HEK293 (cell line): ENCODE data around the gene MKLN1.

Experiments
- GLI4 ChIP-seq: fragments of 450-650 bp; formaldehyde crosslinking; IDR thresholded peaks from 2 replicates; pipeline ENCODE4 v1.5.1; 2016; ENCODE audit warnings: missing biosample characterization, missing genetic modification characterization
- GLIS1 ChIP-seq: fragments of 450-650 bp; formaldehyde crosslinking; IDR thresholded peaks from 2 replicates; pipeline ENCODE4 v1.5.1; 2016; ENCODE audit warnings: missing biosample characterization, missing genetic modification characterization
- WT1 ChIP-seq: fragments of 450-650 bp; formaldehyde crosslinking; IDR thresholded peaks from 2 replicates; pipeline ENCODE4 v1.5.1; 2016; ENCODE audit warnings: missing biosample characterization, missing genetic modification characterization
- ZBTB7A ChIP-seq: fragments of 450-650 bp; formaldehyde crosslinking; IDR thresholded peaks from 2 replicates; pipeline ENCODE4 v1.5.1; 2016; ENCODE audit warnings: low read depth, missing biosample characterization, missing genetic modification characterization
- ZEB2 ChIP-seq: fragments of 450-650 bp; formaldehyde crosslinking; IDR thresholded peaks from 2 replicates; pipeline ENCODE4 v1.5.1; 2016; ENCODE audit warnings: missing biosample characterization, missing genetic modification characterization
- ZNF114 ChIP-seq: fragments of 450-650 bp; formaldehyde crosslinking; IDR thresholded peaks from 2 replicates; pipeline ENCODE4 v1.5.0; 2017; ENCODE audit warnings: missing biosample characterization, missing genetic modification characterization
- ZNF146 ChIP-seq: fragments of 450-650 bp; formaldehyde crosslinking; IDR thresholded peaks from 2 replicates; pipeline ENCODE4 v1.5.1; 2016; ENCODE audit warnings: missing biosample characterization, missing genetic modification characterization
- ZNF248 ChIP-seq: fragments of 450-650 bp; formaldehyde crosslinking; IDR thresholded peaks from 2 replicates; pipeline ENCODE4 v1.5.1; 2017; ENCODE audit warnings: missing biosample characterization, missing genetic modification characterization
- ZNF391 ChIP-seq: fragments of 450-650 bp; formaldehyde crosslinking; IDR thresholded peaks from 2 replicates; pipeline ENCODE4 v1.5.1; 2016; ENCODE audit warnings: low read depth, missing biosample characterization, missing genetic modification characterization, borderline replicate concordance
- ZNF501 ChIP-seq: fragments of 450-650 bp; formaldehyde crosslinking; IDR thresholded peaks from 2 replicates; pipeline ENCODE4 v1.5.1; 2016; ENCODE audit warnings: missing biosample characterization, missing genetic modification characterization
- ZNF510 ChIP-seq: fragments of 450-650 bp; formaldehyde crosslinking; IDR thresholded peaks from 2 replicates; pipeline ENCODE4 v1.5.1; 2018; ENCODE audit warnings: mild to moderate bottlenecking, missing genetic modification characterization, missing biosample characterization; ENCODE audit not compliant: insufficient replicate concordance
- ZNF521 ChIP-seq: fragments of 450-650 bp; formaldehyde crosslinking; IDR thresholded peaks from 2 replicates; pipeline ENCODE4 v1.5.1; 2017; ENCODE audit warnings: missing biosample characterization, mild to moderate bottlenecking, missing genetic modification characterization
- ZNF658 ChIP-seq: fragments of 450-650 bp; formaldehyde crosslinking; IDR thresholded peaks from 2 replicates; pipeline ENCODE4; 2016; ENCODE audit warnings: missing biosample characterization, missing genetic modification characterization
- ZNF664 ChIP-seq: fragments of 450-650 bp; formaldehyde crosslinking; IDR thresholded peaks from 2 replicates; pipeline ENCODE4 v1.5.1; 2016; ENCODE audit warnings: missing biosample characterization, missing genetic modification characterization
- ZNF76 ChIP-seq: fragments of 450-650 bp; formaldehyde crosslinking; IDR thresholded peaks from 2 replicates; pipeline ENCODE4; 2016; ENCODE audit warnings: low read depth, missing biosample characterization, missing genetic modification characterization, borderline replicate concordance
- TF ChIP-seq, protein P1 (sequence below): fragments of 450-650 bp; formaldehyde crosslinking; IDR thresholded peaks from 2 replicates; pipeline ENCODE4 v1.5.1; 2017; ENCODE audit warnings: missing biosample characterization, missing genetic modification characterization
- TF ChIP-seq, protein P2 (sequence below): fragments of 450-650 bp; formaldehyde crosslinking; IDR thresholded peaks from 2 replicates; pipeline ENCODE4 v1.5.1; 2016; ENCODE audit warnings: missing biosample characterization, missing genetic modification characterization
- TF ChIP-seq, protein P3 (sequence below): fragments of 450-650 bp; formaldehyde crosslinking; IDR thresholded peaks from 2 replicates; pipeline ENCODE4 v1.5.1; 2017; ENCODE audit warnings: missing biosample characterization, missing genetic modification characterization
- TF ChIP-seq, protein P4 (sequence below): fragments of 450-650 bp; formaldehyde crosslinking; IDR thresholded peaks from 2 replicates; pipeline ENCODE4 v1.5.1; 2016; ENCODE audit warnings: missing biosample characterization, missing genetic modification characterization
- TF ChIP-seq, protein P5 (sequence below): fragments of 450-650 bp; formaldehyde crosslinking; IDR thresholded peaks from 2 replicates; pipeline ENCODE4 v1.5.1; 2017; ENCODE audit warnings: missing biosample characterization, mild to moderate bottlenecking, missing genetic modification characterization, moderate library complexity
- TF ChIP-seq, protein P6 (sequence below): fragments of 450-650 bp; formaldehyde crosslinking; IDR thresholded peaks from 2 replicates; pipeline ENCODE4; 2016; ENCODE audit warnings: missing biosample characterization, missing genetic modification characterization
- TF ChIP-seq, protein P7 (sequence below): fragments of 450-650 bp; formaldehyde crosslinking; IDR thresholded peaks from 2 replicates; pipeline ENCODE4 v1.5.1; 2016; ENCODE audit warnings: missing biosample characterization, missing genetic modification characterization
- TF ChIP-seq, protein P8 (sequence below): fragments of 450-650 bp; formaldehyde crosslinking; IDR thresholded peaks from 2 replicates; pipeline ENCODE4 v1.5.1; 2016; ENCODE audit warnings: missing biosample characterization, missing genetic modification characterization, borderline replicate concordance
- TF ChIP-seq, protein P9 (sequence below): fragments of 450-650 bp; formaldehyde crosslinking; IDR thresholded peaks from 2 replicates; pipeline ENCODE4 v1.5.0; 2017; ENCODE audit warnings: missing biosample characterization, missing genetic modification characterization, borderline replicate concordance

The MKLN1 gene

DNA sequence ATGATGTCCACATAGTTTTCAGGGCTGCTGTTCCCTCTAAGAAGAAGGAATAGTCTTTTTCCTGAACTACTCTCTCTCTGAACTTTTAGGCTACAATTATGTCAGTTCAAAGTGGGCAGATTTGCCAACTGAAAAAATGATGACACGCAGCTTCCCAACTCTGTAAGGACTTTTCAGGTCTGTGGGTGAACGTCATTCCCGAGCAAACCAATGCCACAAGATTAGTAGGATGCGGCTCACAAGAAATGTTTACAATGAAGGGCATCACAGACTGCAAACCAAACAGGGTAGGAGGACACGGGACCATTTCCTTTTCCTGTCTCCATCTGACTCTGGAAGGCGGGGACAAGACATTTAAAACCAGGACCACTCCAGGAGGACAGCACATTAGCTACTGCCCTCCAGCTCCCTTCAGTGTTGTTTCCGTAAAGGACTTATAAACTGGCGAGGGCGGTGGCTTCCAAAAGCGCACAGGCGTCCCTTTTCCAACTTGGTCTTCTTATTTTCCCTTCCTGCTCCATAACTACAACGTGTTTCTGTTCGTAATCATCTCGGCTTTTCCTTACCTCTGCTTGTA is 539 bp upstream of the MKLN1 start (continued):
- TF ChIP-seq, protein P1, sequence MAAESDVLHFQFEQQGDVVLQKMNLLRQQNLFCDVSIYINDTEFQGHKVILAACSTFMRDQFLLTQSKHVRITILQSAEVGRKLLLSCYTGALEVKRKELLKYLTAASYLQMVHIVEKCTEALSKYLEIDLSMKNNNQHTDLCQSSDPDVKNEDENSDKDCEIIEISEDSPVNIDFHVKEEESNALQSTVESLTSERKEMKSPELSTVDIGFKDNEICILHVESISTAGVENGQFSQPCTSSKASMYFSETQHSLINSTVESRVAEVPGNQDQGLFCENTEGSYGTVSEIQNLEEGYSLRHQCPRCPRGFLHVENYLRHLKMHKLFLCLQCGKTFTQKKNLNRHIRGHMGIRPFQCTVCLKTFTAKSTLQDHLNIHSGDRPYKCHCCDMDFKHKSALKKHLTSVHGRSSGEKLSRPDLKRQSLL (tag by site-specific recombination): no peak
- TF ChIP-seq ZBTB7A: no peak
- TF ChIP-seq, protein P2, sequence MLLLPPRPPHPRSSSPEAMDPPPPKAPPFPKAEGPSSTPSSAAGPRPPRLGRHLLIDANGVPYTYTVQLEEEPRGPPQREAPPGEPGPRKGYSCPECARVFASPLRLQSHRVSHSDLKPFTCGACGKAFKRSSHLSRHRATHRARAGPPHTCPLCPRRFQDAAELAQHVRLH (tag by site-specific recombination): peak; percentile 51; the same call in 1 of the 2 replicates
- TF ChIP-seq, protein P3, sequence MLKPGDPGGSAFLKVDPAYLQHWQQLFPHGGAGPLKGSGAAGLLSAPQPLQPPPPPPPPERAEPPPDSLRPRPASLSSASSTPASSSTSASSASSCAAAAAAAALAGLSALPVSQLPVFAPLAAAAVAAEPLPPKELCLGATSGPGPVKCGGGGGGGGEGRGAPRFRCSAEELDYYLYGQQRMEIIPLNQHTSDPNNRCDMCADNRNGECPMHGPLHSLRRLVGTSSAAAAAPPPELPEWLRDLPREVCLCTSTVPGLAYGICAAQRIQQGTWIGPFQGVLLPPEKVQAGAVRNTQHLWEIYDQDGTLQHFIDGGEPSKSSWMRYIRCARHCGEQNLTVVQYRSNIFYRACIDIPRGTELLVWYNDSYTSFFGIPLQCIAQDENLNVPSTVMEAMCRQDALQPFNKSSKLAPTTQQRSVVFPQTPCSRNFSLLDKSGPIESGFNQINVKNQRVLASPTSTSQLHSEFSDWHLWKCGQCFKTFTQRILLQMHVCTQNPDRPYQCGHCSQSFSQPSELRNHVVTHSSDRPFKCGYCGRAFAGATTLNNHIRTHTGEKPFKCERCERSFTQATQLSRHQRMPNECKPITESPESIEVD (tag by site-specific recombination): no peak
- TF ChIP-seq, protein P4, sequence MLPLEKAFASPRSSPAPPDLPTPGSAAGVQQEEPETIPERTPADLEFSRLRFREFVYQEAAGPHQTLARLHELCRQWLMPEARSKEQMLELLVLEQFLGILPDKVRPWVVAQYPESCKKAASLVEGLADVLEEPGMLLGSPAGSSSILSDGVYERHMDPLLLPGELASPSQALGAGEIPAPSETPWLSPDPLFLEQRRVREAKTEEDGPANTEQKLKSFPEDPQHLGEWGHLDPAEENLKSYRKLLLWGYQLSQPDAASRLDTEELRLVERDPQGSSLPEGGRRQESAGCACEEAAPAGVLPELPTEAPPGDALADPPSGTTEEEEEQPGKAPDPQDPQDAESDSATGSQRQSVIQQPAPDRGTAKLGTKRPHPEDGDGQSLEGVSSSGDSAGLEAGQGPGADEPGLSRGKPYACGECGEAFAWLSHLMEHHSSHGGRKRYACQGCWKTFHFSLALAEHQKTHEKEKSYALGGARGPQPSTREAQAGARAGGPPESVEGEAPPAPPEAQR (tag by site-specific recombination): no peak
- TF ChIP-seq, protein P5, sequence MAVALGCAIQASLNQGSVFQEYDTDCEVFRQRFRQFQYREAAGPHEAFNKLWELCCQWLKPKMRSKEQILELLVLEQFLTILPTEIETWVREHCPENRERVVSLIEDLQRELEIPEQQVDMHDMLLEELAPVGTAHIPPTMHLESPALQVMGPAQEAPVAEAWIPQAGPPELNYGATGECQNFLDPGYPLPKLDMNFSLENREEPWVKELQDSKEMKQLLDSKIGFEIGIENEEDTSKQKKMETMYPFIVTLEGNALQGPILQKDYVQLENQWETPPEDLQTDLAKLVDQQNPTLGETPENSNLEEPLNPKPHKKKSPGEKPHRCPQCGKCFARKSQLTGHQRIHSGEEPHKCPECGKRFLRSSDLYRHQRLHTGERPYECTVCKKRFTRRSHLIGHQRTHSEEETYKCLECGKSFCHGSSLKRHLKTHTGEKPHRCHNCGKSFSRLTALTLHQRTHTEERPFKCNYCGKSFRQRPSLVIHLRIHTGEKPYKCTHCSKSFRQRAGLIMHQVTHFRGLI (tag by site-specific recombination): no peak
- TF ChIP-seq, protein P6, sequence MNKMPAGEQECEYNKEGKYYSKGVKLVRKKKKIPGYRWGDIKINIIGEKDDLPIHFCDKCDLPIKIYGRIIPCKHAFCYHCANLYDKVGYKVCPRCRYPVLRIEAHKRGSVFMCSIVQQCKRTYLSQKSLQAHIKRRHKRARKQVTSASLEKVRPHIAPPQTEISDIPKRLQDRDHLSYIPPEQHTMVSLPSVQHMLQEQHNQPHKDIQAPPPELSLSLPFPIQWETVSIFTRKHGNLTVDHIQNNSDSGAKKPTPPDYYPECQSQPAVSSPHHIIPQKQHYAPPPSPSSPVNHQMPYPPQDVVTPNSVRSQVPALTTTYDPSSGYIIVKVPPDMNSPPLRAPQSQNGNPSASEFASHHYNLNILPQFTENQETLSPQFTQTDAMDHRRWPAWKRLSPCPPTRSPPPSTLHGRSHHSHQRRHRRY (tag by site-specific recombination): no peak
- no peak for TF ChIP-seq GLIS1 (tag by site-specific recombination)
- TF ChIP-seq ZNF510 (tag by site-specific recombination): no peak
- no peak for TF ChIP-seq GLI4 (tag by site-specific recombination)
- TF ChIP-seq ZNF658 (tag by site-specific recombination): no peak
- no peak for TF ChIP-seq ZNF248
- no peak for TF ChIP-seq ZNF146 (tag by site-specific recombination)
- TF ChIP-seq ZNF76: no peak
- no peak for TF ChIP-seq ZNF521
- TF ChIP-seq ZEB2: no peak
- no peak for TF ChIP-seq WT1
- TF ChIP-seq ZNF501 (tag by site-specific recombination): no peak
- TF ChIP-seq ZNF664 (tag by site-specific recombination): no peak
- no peak for TF ChIP-seq ZNF114
- TF ChIP-seq, protein P7, sequence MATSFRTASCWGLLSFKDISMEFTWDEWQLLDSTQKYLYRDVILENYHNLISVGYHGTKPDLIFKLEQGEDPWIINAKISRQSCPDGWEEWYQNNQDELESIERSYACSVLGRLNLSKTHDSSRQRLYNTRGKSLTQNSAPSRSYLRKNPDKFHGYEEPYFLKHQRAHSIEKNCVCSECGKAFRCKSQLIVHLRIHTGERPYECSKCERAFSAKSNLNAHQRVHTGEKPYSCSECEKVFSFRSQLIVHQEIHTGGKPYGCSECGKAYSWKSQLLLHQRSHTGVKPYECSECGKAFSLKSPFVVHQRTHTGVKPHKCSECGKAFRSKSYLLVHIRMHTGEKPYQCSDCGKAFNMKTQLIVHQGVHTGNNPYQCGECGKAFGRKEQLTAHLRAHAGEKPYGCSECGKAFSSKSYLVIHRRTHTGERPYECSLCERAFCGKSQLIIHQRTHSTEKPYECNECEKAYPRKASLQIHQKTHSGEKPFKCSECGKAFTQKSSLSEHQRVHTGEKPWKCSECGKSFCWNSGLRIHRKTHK: no peak
- TF ChIP-seq, protein P8, sequence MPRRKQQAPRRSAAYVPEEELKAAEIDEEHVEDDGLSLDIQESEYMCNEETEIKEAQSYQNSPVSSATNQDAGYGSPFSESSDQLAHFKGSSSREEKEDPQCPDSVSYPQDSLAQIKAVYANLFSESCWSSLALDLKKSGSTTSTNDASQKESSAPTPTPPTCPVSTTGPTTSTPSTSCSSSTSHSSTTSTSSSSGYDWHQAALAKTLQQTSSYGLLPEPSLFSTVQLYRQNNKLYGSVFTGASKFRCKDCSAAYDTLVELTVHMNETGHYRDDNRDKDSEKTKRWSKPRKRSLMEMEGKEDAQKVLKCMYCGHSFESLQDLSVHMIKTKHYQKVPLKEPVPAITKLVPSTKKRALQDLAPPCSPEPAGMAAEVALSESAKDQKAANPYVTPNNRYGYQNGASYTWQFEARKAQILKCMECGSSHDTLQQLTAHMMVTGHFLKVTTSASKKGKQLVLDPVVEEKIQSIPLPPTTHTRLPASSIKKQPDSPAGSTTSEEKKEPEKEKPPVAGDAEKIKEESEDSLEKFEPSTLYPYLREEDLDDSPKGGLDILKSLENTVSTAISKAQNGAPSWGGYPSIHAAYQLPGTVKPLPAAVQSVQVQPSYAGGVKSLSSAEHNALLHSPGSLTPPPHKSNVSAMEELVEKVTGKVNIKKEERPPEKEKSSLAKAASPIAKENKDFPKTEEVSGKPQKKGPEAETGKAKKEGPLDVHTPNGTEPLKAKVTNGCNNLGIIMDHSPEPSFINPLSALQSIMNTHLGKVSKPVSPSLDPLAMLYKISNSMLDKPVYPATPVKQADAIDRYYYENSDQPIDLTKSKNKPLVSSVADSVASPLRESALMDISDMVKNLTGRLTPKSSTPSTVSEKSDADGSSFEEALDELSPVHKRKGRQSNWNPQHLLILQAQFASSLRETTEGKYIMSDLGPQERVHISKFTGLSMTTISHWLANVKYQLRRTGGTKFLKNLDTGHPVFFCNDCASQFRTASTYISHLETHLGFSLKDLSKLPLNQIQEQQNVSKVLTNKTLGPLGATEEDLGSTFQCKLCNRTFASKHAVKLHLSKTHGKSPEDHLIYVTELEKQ (tag by site-specific recombination): no peak
- 0 out of 2 replicates have a peak, but pooled peaks have one; percentile 19 for TF ChIP-seq ZNF391 (tag by site-specific recombination)
- TF ChIP-seq, protein P9, sequence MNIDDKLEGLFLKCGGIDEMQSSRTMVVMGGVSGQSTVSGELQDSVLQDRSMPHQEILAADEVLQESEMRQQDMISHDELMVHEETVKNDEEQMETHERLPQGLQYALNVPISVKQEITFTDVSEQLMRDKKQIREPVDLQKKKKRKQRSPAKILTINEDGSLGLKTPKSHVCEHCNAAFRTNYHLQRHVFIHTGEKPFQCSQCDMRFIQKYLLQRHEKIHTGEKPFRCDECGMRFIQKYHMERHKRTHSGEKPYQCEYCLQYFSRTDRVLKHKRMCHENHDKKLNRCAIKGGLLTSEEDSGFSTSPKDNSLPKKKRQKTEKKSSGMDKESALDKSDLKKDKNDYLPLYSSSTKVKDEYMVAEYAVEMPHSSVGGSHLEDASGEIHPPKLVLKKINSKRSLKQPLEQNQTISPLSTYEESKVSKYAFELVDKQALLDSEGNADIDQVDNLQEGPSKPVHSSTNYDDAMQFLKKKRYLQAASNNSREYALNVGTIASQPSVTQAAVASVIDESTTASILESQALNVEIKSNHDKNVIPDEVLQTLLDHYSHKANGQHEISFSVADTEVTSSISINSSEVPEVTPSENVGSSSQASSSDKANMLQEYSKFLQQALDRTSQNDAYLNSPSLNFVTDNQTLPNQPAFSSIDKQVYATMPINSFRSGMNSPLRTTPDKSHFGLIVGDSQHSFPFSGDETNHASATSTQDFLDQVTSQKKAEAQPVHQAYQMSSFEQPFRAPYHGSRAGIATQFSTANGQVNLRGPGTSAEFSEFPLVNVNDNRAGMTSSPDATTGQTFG (tag by site-specific recombination): no peak
